ENCODE results near the gene GGACT. TPM values are rescaled to one million over a fixed set of nuclear protein-coding genes. Genes with fewer than 3 reads are reported as not detected.

GGACT gene
- total and polyA plus RNA-seq, 2 of the 8 experiments (the other 6 are each of a cell fraction or from before 2014, with no cell fraction given) = 1.1 to 1.5 TPM

DNA sequence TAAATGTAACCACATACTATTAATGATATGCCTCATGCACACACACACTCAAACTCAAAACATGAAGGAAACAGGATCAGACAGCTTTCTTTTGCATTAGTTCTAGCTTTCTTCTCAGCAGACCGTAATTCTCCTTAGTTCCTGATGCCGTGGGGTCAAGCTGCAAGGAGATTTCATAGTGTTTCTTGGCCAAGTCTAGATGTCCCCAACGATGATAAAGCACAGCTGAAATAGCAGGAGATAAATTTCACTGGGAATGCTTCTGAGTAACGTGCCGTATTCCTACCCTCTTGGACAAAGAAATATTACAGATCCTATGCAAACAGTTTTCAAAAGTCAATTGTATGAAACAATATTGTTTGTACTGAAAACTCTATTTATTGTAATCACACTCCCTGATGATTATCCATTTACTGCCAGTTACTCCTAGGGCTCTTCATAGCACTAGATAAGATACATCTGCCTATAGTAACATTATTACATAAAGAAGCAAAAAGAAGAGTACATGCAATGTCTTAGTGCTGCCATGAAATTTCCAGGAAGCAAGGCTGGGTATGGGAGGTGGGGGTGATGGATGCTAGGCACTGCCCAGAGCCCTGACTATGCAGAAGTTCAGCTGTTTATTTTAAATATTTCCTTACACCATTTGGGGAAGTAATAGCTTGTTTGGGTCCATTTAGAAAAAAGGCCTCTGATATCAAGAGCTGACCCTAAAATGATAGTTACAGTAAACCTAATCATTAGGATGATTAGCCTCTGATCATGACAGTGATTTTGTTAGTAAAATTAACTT is 16.5 kb upstream of the GGACT start:
- H2BK12ac ChIP-seq (ENCODE audit: low read depth, low read length) = no peak overlapping the region
- H3K79me2 ChIP-seq (ENCODE audit: control insufficient read depth in 1 of 2, insufficient read depth in 2 of 2, low read length in 2 of 2) = no peaks in the 10 kb centered on the region
- WGBS, 2 experiments (ENCODE audit: extremely low coverage in 1 of 2, insufficient coverage in 1 of 2, insufficient read length in 1 of 2, insufficient replicate concordance in 2 of 2, low coverage in 1 of 2, low lambda C conversion rate in 2 of 2, missing lambda C conversion rate in 1 of 2) = 82% methylated on average over 5 of the region's 5 CpGs; no CpG with 5 or more reads in 1 of the 2 experiments
- no peak overlapping the region for H3K18ac ChIP-seq (ENCODE audit: extremely low read depth, low read length)
- H3K27me3 ChIP-seq (replicated peaks in 1 of 4; ENCODE audit: control insufficient read depth in 3 of 4, extremely low read depth in 1 of 4, insufficient read depth in 3 of 4, low read length in 3 of 4) = no peaks in the 10 kb centered on the region
- H3K23ac ChIP-seq (ENCODE audit: insufficient read length) = no peak overlapping the region
- POLR2A ChIA-PET (ENCODE audit: partially characterized antibody) = no interaction called here
- no peak overlapping the region for H2BK20ac ChIP-seq (ENCODE audit: low read length)
- no peaks in the 10 kb centered on the region for H3K9me3 ChIP-seq (ENCODE audit: insufficient read depth in 2 of 2, low read depth in 1 of 2, low read length in 1 of 2)
- no peaks in the 10 kb centered on the region for H3K79me1 ChIP-seq (ENCODE audit: low read depth, low read length)
- no peak overlapping the region for H2AFZ ChIP-seq (ENCODE audit: low read length)
- H3K27ac ChIP-seq (ENCODE audit: low read depth, low read length) = no peak overlapping the region
- no peak overlapping the region for H4K8ac ChIP-seq (ENCODE audit: extremely low read depth, insufficient read depth, low read length)
- H2BK15ac ChIP-seq (ENCODE audit: low read length) = no peak overlapping the region
- no peaks in the 10 kb centered on the region for H3K23me2 ChIP-seq (ENCODE audit: low read depth, low read length)
- no peaks in the 10 kb centered on the region for H4K20me1 ChIP-seq (replicated peaks in 1 of 2; ENCODE audit: control insufficient read depth in 1 of 2, insufficient read depth in 2 of 2, low read length in 2 of 2)
- no peaks in the 10 kb centered on the region; a peak in 1 of 7 replicates for H3K4me1 ChIP-seq (replicated peaks in 1 of 4; ENCODE audit: control insufficient read depth in 3 of 4, insufficient read depth in 4 of 4, low read length in 3 of 4)
- H2AK5ac ChIP-seq (ENCODE audit: low read depth, low read length) = no peak overlapping the region
- H4K5ac ChIP-seq (ENCODE audit: insufficient read length, low read depth, low read length) = no peak overlapping the region
- no peak for TF ChIP-seq EZH2 (IDR thresholded peaks at IDR 0.05; ENCODE audit: low read depth, low read length, severe bottlenecking)
- TF ChIP-seq KDM5A (IDR thresholded peaks at IDR 0.05; ENCODE audit: low read length) = no peak
- no peak for TF ChIP-seq CEBPB (IDR thresholded peaks at IDR 0.05; ENCODE audit: low read depth, low read length)
- TF ChIP-seq CHD2 (IDR thresholded peaks at IDR 0.05; ENCODE audit: low read length) = no peak
- TF ChIP-seq SIRT6 (IDR thresholded peaks at IDR 0.05; ENCODE audit: low read length) = no peak
- no peak overlapping the region for H3K4me3 ChIP-seq (ENCODE audit: extremely low read depth in 1 of 4, insufficient read depth in 2 of 4, low read depth in 3 of 4, low read length in 4 of 4)
- H2BK5ac ChIP-seq (ENCODE audit: low read depth, low read length) = no peak overlapping the region
- CTCF ChIA-PET (ENCODE audit: partially characterized antibody) = interaction anchor here (0.8 to 2.7 kb wide), 7 partner anchors 8 to 54 kb away, joined by 3 to 17 read pairs (median 3); partner anchors contain the start of gene GGACT
- no peak overlapping the region for H3K4me2 ChIP-seq (ENCODE audit: insufficient read depth in 1 of 2, low read depth in 2 of 2, low read length in 2 of 2)
- no peak overlapping the region for H4K91ac ChIP-seq (replicated peaks; ENCODE audit: insufficient read length, low read length)
- H3K36me3 ChIP-seq (ENCODE audit: control insufficient read depth in 2 of 4, insufficient read depth in 4 of 4, low read length in 3 of 4) = no peaks in the 10 kb centered on the region
- H3K56ac ChIP-seq (replicated peaks; ENCODE audit: insufficient read length, low read depth, low read length) = no peak overlapping the region
- no peak overlapping the region for H2BK120ac ChIP-seq (replicated peaks; ENCODE audit: low read depth, low read length)
- no peak overlapping the region for H3K9ac ChIP-seq (replicated peaks in 1 of 4; ENCODE audit: extremely low read depth in 1 of 4, low read depth in 3 of 4, low read length in 3 of 4)
- DNase-seq (ENCODE audit: low read depth in 1 of 2, low spot score in 2 of 2) = no peak
- no peak overlapping the region for H3K14ac ChIP-seq (ENCODE audit: insufficient read length)
- no peak for FAIRE-seq
- H3K4ac ChIP-seq (replicated peaks; ENCODE audit: insufficient read length, low read depth, low read length) = no peak overlapping the region

All from H1 (cell line).